ENCODE measurements around the gene SMIM22. TPM values are rescaled to one million over a fixed set of nuclear protein-coding genes. Genes with fewer than 3 reads are reported as not detected.

SMIM22 gene
- total RNA-seq, 4 donors from 2014 or later = 10.1 to 20.9 (median 18.7) TPM; not detected in 1

- Histone ChIP-seq H3K27ac (no peak overlapping the region), H3K9me3 (no peaks in the 10 kb centered on the region), H3K4me3 (no peak overlapping the region), H3K36me3 (peaks cover 51% of the 10 kb centered on the region), H3K4me1 (peaks cover 29% of the 10 kb centered on the region), H3K27me3 (no peaks in the 10 kb centered on the region)
- WGBS = 85% methylated on average over 17 of the region's 26 CpGs
- DNase-seq (ENCODE audit: low spot score in 2 of 2) = no peak
- TF ChIP-seq POLR2A (IDR thresholded peaks at IDR 0.05) = no peak
- TF ChIP-seq EP300 (IDR thresholded peaks at IDR 0.05) = no peak
- no peak for TF ChIP-seq CTCF (IDR thresholded peaks at IDR 0.05)
- TF ChIP-seq POLR2AphosphoS5 (IDR thresholded peaks at IDR 0.05) = no peak
Measured at GRCh38 chr16:4803898-4804762, 9.0 kb downstream of the SMIM22 start.

- no peaks in the 10 kb centered on the region for H3K9me3 ChIP-seq
- no peak for DNase-seq (ENCODE audit: low spot score in 2 of 2)
- TF ChIP-seq EP300 (IDR thresholded peaks at IDR 0.05) (no peak), POLR2A (IDR thresholded peaks at IDR 0.05) (no peak), CTCF (IDR thresholded peaks at IDR 0.05) (no peak), POLR2AphosphoS5 (IDR thresholded peaks at IDR 0.05) (no peak)
- no peak overlapping the region for H3K27ac ChIP-seq
- peaks cover 53% of the 10 kb centered on the region for H3K36me3 ChIP-seq
- H3K27me3 ChIP-seq = no peaks in the 10 kb centered on the region
- no peak overlapping the region for H3K4me3 ChIP-seq
- peaks cover 28% of the 10 kb centered on the region for H3K4me1 ChIP-seq
- WGBS = 87% methylated on average over 11 of the region's 11 CpGs
Measured at GRCh38 chr16:4805231-4805630, 10.1 kb downstream of the SMIM22 start.

GRCh38 chr16:4806280-4806679, 11.1 kb downstream of the SMIM22 start:
- no peak overlapping the region for H3K27ac ChIP-seq
- no peaks in the 10 kb centered on the region for H3K9me3 ChIP-seq
- no peak for DNase-seq (ENCODE audit: low spot score in 2 of 2)
- no peak overlapping the region for H3K4me3 ChIP-seq
- H3K36me3 ChIP-seq = peaks cover 60% of the 10 kb centered on the region
- TF ChIP-seq POLR2A (IDR thresholded peaks at IDR 0.05) (no peak), CTCF (IDR thresholded peaks at IDR 0.05) (no peak), EP300 (IDR thresholded peaks at IDR 0.05) (no peak), POLR2AphosphoS5 (IDR thresholded peaks at IDR 0.05) (no peak)
- WGBS = 93% methylated on average over 6 of the region's 6 CpGs
- no peaks in the 10 kb centered on the region for H3K27me3 ChIP-seq
- peaks cover 18% of the 10 kb centered on the region for H3K4me1 ChIP-seq

GRCh38 chr16:4811242-4811641, 16.1 kb downstream of the SMIM22 start:
- TF ChIP-seq POLR2AphosphoS5 (IDR thresholded peaks at IDR 0.05) (no peak), CTCF (IDR thresholded peaks at IDR 0.05) (no peak), POLR2A (IDR thresholded peaks at IDR 0.05) (no peak), EP300 (IDR thresholded peaks at IDR 0.05) (no peak)
- Histone ChIP-seq H3K4me3 (no peak overlapping the region), H3K36me3 (peaks cover 89% of the 10 kb centered on the region), H3K27ac (no peak overlapping the region), H3K9me3 (no peaks in the 10 kb centered on the region), H3K27me3 (no peaks in the 10 kb centered on the region), H3K4me1 (no peaks in the 10 kb centered on the region)
- DNase-seq (ENCODE audit: low spot score in 2 of 2) = no peak
- WGBS = 90% methylated on average over 3 of the region's 3 CpGs

GRCh38 chr16:4811773-4812172, 16.6 kb downstream of the SMIM22 start:
- DNase-seq (ENCODE audit: low spot score in 2 of 2) = no peak
- no peaks in the 10 kb centered on the region for H3K27me3 ChIP-seq
- WGBS = 93% methylated on average over 5 of the region's 9 CpGs
- H3K9me3 ChIP-seq = no peaks in the 10 kb centered on the region
- H3K27ac ChIP-seq = no peak overlapping the region
- peaks cover 90% of the 10 kb centered on the region for H3K36me3 ChIP-seq
- no peak for TF ChIP-seq POLR2A (IDR thresholded peaks at IDR 0.05)
- no peak for TF ChIP-seq CTCF (IDR thresholded peaks at IDR 0.05)
- TF ChIP-seq EP300 (IDR thresholded peaks at IDR 0.05) = no peak
- TF ChIP-seq POLR2AphosphoS5 (IDR thresholded peaks at IDR 0.05) = no peak
- H3K4me3 ChIP-seq = no peak overlapping the region
- H3K4me1 ChIP-seq = no peaks in the 10 kb centered on the region
